Measurements from ENCODE around the gene FBXL15.

GRCh38 chr10:102397222-102398171, 23.1 kb upstream of the FBXL15 start:
- TF ChIP-seq EZH2 (IDR thresholded peaks at IDR 0.05; ENCODE audit: insufficient read depth, poor library complexity, severe bottlenecking) (no peak), EZH2phosphoT487 (IDR thresholded peaks at IDR 0.05; ENCODE audit: insufficient read depth, low read depth) (no peak)
